HepG2 (cell line): ENCODE results near the gene SIX5. TPM values are rescaled to one million over a fixed set of nuclear protein-coding genes. Genes with fewer than 3 reads are reported as not detected.

Source experiments
- AHDC1 ChIP-seq: sonication (generic); formaldehyde crosslinking; IDR thresholded peaks from 2 replicates; pipeline ENCODE4 v1.5.1; 2020; ENCODE audit warnings: mild to moderate bottlenecking, missing genetic modification reagents, borderline replicate concordance
- HNRNPUL1 ChIP-seq: fragments of 200-400 bp; formaldehyde crosslinking; IDR thresholded peaks from 2 replicates; pipeline ENCODE4 v1.6.1; 2017; ENCODE audit warnings: low read depth, mild to moderate bottlenecking, low read length, moderate library complexity
- IRF2 ChIP-seq: IDR thresholded peaks from 2 replicates; pipeline ENCODE4 v1.6.1; 2018; ENCODE audit warnings: missing genetic modification reagents, missing compliant biosample characterization
- PCBP2 ChIP-seq: fragments of 200-400 bp; formaldehyde crosslinking; optimal IDR thresholded peaks from 2 replicates; pipeline ENCODE3; 2018; ENCODE audit warnings: low read length, low read depth; ENCODE audit not compliant: poor library complexity, severe bottlenecking
- POGZ ChIP-seq: sonication (generic); formaldehyde crosslinking; IDR thresholded peaks from 2 replicates; pipeline ENCODE4 v1.4.0; 2020; ENCODE audit warnings: mild to moderate bottlenecking, missing genetic modification reagents
- REXO4 ChIP-seq: sonication (generic); formaldehyde crosslinking; IDR thresholded peaks from 2 replicates; pipeline ENCODE4 v1.8.0; 2022; ENCODE audit warnings: missing genetic modification reagents, mild to moderate bottlenecking, borderline replicate concordance
- SMAD1 ChIP-seq: sonication (generic); formaldehyde crosslinking; IDR thresholded peaks from 2 replicates; pipeline ENCODE4 v1.4.0; 2020; ENCODE audit warnings: missing genetic modification reagents, low read depth, mild to moderate bottlenecking, borderline replicate concordance
- SNAPC4 ChIP-seq: sonication (generic); formaldehyde crosslinking; IDR thresholded peaks from 2 replicates; pipeline ENCODE4 v1.4.0; 2020; ENCODE audit warnings: mild to moderate bottlenecking, missing genetic modification reagents
- SNAPC5 ChIP-seq: sonication (generic); formaldehyde crosslinking; IDR thresholded peaks from 2 replicates; pipeline ENCODE4 v1.8.1; 2023; ENCODE audit warnings: mild to moderate bottlenecking, missing genetic modification reagents, borderline replicate concordance
- THAP11 ChIP-seq: IDR thresholded peaks from 2 replicates; pipeline ENCODE4 v1.6.1; 2016; ENCODE audit warnings: missing biosample characterization, missing genetic modification reagents
- ZBTB33 ChIP-seq: sonication (generic); formaldehyde crosslinking; IDR thresholded peaks from 2 replicates; pipeline ENCODE4 v1.4.0; 2020; ENCODE audit warnings: missing genetic modification reagents
- ZMAT3 ChIP-seq: sonication (generic); formaldehyde crosslinking; conservative IDR thresholded peaks from 2 replicates; pipeline ENCODE4 v1.7.0; 2021; ENCODE audit warnings: missing genetic modification reagents
- ZMYM4 ChIP-seq: sonication (generic); formaldehyde crosslinking; IDR thresholded peaks from 2 replicates; pipeline ENCODE4 v1.8.1; 2023; ENCODE audit warnings: mild to moderate bottlenecking, missing genetic modification reagents
- ZNF460 ChIP-seq: sonication (generic); formaldehyde crosslinking; IDR thresholded peaks from 2 replicates; pipeline ENCODE4 v1.5.1; 2020; ENCODE audit warnings: missing genetic modification reagents, mild to moderate bottlenecking, borderline replicate concordance
- ZNF558 ChIP-seq: sonication (generic); formaldehyde crosslinking; IDR thresholded peaks from 2 replicates; pipeline ENCODE4 v1.9.0; 2022; ENCODE audit warnings: mild to moderate bottlenecking, missing genetic modification reagents, borderline replicate concordance
- ZNF780A ChIP-seq: sonication (generic); formaldehyde crosslinking; IDR thresholded peaks from 2 replicates; pipeline ENCODE4 v1.8.0; 2022; ENCODE audit warnings: mild to moderate bottlenecking, missing genetic modification reagents, moderate library complexity
- polyA plus RNA-seq, 8 experiments: library from polyadenylated mRNA; depleted of rRNA in 3 of 8; stranded (reverse) in 7 of 8; unstranded in 1 of 8; fragments of >200 nt; fragmentation: Illumina TruSeq in 4 of 8; extraction: Trizol in 4 of 8; gene quantifications; 2 replicates each; pipeline versions ENCODE4 v1.2.1 to v1.2.3, GENCODE V29; 2011 to 2016; ENCODE audit warnings: low read depth in 4 of 8, missing spikeins in 1 of 8, mixed read lengths in 1 of 8; ENCODE audit not compliant: insufficient read depth in 1 of 8
- total RNA-seq, 5 experiments: library from RNA; depleted of rRNA; stranded (reverse); fragments of >200 nt; fragmentation: Illumina TruSeq; extraction: Trizol; gene quantifications; 2 replicates each; pipeline ENCODE4 v1.2.3, GENCODE V29; 2016; ENCODE audit warnings: low read depth in 1 of 5

SIX5 gene
- total and polyA plus RNA-seq, 2 of the 13 experiments (the other 11 are each of a cell fraction or from before 2014, with no cell fraction given), result 7.7 to 10.5 TPM

GRCh38 chr19:45767881-45768654 lies 984 bp downstream of the SIX5 start (continued):
- TF ChIP-seq SNAPC4 (CRISPR knock-in tag) (no peak), ZMAT3 (peak; percentile 54; the same call in 1 of the 2 replicates), HNRNPUL1 (no peak), PCBP2 (no peak), THAP11 (CRISPR knock-in tag) (peak; percentile 51), POGZ (no peak), ZNF460 (CRISPR knock-in tag) (no peak), ZNF558 (CRISPR knock-in tag) (no peak), IRF2 (CRISPR knock-in tag) (peak; percentile 18; the same call in 1 of the 2 replicates), SMAD1 (no peak), REXO4 (CRISPR knock-in tag) (no peak), SNAPC5 (no peak), ZNF780A (no peak), ZMYM4 (CRISPR knock-in tag) (no peak), AHDC1 (0 out of 2 replicates have a peak, but pooled peaks have one; percentile 8), ZBTB33 (CRISPR knock-in tag) (no peak)
